Measurements from ENCODE around the gene ZNF200.

Gene ZNF200

DNA sequence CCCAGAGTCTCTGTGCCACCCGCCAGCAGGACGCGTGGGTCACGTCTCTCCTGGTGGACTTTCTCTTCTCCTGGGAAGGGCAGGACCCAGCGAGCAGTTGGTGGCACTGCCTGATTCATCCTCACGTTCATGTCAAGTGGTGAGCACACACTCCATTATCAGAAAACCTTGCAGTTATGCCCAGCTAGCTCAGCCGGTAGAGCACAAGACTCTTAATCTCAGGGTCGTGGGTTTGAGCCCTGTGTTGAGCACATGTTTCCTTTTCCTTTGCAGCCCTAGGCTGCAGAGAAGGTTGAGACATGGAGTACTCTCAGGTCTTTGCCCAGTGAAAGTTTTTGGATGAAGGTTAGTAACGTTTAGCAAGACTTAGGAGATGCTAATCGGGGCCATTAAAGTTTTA, 39.0 kb downstream of the ZNF200 start:
- Histone ChIP-seq H3K4me1 (no peaks in the 10 kb centered on the region), H3K9me3 (no peaks in the 10 kb centered on the region), H3K27me3 (peaks cover 37% of the 10 kb centered on the region), H3K36me3 (no peaks in the 10 kb centered on the region), H3K4me3 (ENCODE audit: low read depth, low read length) (no peak overlapping the region)
- TF ChIP-seq, protein P1, sequence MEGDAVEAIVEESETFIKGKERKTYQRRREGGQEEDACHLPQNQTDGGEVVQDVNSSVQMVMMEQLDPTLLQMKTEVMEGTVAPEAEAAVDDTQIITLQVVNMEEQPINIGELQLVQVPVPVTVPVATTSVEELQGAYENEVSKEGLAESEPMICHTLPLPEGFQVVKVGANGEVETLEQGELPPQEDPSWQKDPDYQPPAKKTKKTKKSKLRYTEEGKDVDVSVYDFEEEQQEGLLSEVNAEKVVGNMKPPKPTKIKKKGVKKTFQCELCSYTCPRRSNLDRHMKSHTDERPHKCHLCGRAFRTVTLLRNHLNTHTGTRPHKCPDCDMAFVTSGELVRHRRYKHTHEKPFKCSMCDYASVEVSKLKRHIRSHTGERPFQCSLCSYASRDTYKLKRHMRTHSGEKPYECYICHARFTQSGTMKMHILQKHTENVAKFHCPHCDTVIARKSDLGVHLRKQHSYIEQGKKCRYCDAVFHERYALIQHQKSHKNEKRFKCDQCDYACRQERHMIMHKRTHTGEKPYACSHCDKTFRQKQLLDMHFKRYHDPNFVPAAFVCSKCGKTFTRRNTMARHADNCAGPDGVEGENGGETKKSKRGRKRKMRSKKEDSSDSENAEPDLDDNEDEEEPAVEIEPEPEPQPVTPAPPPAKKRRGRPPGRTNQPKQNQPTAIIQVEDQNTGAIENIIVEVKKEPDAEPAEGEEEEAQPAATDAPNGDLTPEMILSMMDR (IDR thresholded peaks at IDR 0.05; ENCODE audit: low read depth, low read length): no peak
- no peak for DNase-seq

DNA sequence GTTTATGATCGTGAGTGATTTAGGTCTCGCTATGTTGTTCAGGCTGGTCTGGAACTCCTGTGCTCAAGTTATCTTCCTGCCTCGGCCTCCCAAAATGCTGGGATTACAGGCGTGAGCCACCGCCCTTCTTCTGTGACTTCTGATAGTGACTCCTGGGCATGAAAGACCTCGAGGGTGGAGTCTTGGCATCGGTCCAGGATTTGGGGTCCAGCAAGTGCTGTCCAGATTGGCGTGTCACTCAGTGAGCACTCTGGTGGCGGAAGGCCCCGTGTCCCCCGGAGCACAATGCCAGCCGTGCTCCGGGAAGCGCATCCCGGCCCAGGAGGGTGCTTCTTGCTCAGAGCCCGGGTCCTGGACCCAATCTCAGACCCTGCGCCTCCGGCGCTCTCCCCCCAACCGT, 40.2 kb downstream of the ZNF200 start:
- peak; percentile 31 for DNase-seq
- Histone ChIP-seq H3K4me3 (ENCODE audit: low read depth, low read length) (peak overlapping the region; percentile 10), H3K27me3 (peaks cover 29% of the 10 kb centered on the region), H3K36me3 (no peaks in the 10 kb centered on the region), H3K9me3 (no peaks in the 10 kb centered on the region), H3K4me1 (no peaks in the 10 kb centered on the region)
- TF ChIP-seq, protein P1 (IDR thresholded peaks at IDR 0.05; ENCODE audit: low read depth, low read length): no peak

DNA sequence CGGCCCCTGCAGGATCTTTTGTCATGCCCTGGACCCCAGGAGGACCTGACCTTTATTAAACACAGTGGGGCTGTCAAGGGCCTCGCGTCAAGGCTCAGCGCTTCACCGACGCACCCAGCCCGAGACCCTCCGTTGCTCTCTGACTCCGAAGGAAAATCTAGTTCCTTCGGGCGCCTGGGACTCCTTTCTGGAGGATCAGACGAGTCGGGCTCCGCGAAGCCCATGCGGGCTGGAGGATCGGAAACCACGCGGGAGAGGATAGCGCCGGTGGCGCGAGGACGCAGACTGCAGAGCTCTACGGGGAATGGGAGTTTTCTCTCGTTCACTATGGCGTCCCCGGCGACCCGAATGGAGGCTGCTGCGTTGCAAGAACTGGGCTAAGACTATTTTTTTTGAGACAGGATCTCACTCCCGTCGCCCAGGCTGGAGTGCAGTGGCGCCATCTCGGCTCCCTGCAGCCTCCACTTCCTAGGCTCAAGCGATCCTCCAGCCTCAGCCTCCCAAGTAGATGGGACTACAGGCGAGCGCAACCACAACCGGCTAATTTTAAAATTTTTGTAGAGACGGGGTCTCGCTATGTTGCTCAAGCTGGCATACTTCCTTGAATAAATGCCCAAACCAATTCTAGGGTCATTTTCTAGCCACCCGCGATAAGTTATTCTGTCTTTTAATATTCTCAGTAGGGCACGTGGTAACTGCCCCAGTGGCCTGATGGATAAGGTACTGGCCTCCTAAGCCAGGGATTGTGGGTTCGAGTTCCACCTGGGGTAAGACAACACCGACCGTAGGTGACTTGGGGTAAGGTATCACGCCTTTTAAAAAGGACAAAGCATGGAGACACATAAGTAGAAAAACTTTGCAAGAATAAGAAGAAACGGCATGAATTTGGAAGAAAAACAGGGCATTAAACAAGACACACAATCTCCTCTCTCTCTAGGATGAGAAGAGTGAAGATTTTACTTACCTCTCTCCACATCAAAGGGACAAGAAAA, 41.4 kb downstream of the ZNF200 start:
- no peaks in the 10 kb centered on the region for H3K9me3 ChIP-seq
- H3K4me1 ChIP-seq: no peaks in the 10 kb centered on the region
- H3K27me3 ChIP-seq: peaks cover 22% of the 10 kb centered on the region
- H3K4me3 ChIP-seq (ENCODE audit: low read depth, low read length): no peak overlapping the region
- TF ChIP-seq, protein P1 (IDR thresholded peaks at IDR 0.05; ENCODE audit: low read depth, low read length): no peak
- H3K36me3 ChIP-seq: no peaks in the 10 kb centered on the region
- no peak for DNase-seq

DNA sequence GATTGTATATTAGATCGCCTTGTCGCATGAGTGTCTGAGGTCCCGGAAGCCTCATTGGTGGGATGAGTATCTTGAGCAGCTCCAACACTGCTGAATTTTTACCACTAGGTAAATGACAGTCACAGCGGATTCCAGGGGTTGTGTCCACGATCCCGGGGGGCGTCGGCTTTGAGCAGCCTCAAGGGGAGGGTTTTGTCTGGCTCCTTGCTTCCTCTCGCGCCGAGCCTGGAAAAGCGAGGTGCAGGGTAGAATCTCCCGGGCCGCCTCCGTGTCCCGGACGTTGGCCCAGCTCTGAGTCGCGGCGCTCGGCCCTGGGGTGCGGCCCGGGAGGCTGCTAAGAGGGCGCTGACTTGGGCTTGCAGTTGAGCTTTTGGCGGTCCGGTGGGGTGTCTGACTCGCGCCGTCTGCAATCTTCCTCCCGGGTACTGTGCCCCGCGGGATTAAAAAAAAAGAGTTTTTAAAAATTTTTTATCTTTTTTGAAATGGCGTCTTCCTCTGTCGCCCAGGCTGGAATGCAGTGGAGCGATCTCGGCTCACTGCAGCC, 42.4 kb downstream of the ZNF200 start:
- H3K27me3 ChIP-seq: peaks cover 17% of the 10 kb centered on the region
- H3K9me3 ChIP-seq: no peaks in the 10 kb centered on the region
- H3K4me3 ChIP-seq (ENCODE audit: low read depth, low read length): no peak overlapping the region
- H3K36me3 ChIP-seq: no peaks in the 10 kb centered on the region
- H3K4me1 ChIP-seq: no peaks in the 10 kb centered on the region
- DNase-seq: no peak
- TF ChIP-seq, protein P1 (IDR thresholded peaks at IDR 0.05; ENCODE audit: low read depth, low read length): no peak

DNA sequence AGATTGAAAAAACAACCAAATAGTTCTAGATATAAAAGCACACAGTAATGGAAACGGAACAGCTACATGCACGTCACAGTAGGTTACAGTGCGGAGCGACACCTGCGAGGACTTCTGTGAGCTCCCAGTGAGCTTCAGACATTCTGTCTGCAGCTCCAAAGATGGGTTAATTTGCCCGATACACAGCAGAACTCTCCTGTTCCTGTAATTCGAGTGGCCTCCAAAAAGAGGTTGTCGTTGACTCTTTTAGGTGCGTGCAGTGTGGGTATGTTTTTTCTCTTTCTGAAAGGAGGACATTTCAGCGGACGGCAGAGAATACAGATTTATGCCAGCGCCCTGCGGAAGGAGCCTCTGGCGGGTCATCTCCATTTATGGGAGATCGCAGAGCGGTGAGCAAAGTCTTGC, 44.0 kb downstream of the ZNF200 start:
- no peak for DNase-seq
- TF ChIP-seq, protein P1 (IDR thresholded peaks at IDR 0.05; ENCODE audit: low read depth, low read length): no peak
- H3K4me3 ChIP-seq (ENCODE audit: low read depth, low read length): peak overlapping the region; percentile 92

DNA sequence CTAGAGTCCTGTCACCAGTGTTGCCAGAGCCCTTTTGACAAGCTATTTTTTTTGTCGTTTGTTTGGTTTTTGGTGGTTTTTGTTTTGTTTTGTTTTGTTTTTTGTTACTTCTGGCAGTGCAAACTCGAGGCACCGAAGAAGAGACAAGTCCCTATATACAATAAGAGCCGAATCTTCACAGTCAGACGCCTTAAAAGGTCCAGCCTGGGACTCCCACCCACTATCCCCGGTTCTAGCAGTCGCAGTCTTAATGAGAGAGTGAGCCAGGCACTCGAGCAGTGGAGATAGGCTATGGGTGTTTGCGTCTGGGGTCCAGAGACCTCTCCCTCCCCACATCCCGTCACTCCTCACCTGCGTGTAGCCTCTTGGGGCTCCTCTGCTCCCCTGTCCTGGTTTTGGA, 45.1 kb downstream of the ZNF200 start:
- no peaks in the 10 kb centered on the region for H3K9me3 ChIP-seq
- DNase-seq: no peak

More for the DNA sequence above, 44.0 kb downstream of the ZNF200 start:
- Histone ChIP-seq H3K4me1 (no peaks in the 10 kb centered on the region), H3K9me3 (no peaks in the 10 kb centered on the region), H3K27me3 (peaks cover 12% of the 10 kb centered on the region), H3K36me3 (no peaks in the 10 kb centered on the region)

More for the DNA sequence above, 45.1 kb downstream of the ZNF200 start:
- TF ChIP-seq, protein P1 (IDR thresholded peaks at IDR 0.05; ENCODE audit: low read depth, low read length): no peak
- H3K36me3 ChIP-seq: no peaks in the 10 kb centered on the region
- H3K4me3 ChIP-seq (ENCODE audit: low read depth, low read length): peak overlapping the region; percentile 92
- H3K4me1 ChIP-seq: no peaks in the 10 kb centered on the region
- peaks cover 7% of the 10 kb centered on the region for H3K27me3 ChIP-seq

Measured in BE2C (cell line).